ENCODE data around the gene FNDC3B.

Gene FNDC3B

DNA sequence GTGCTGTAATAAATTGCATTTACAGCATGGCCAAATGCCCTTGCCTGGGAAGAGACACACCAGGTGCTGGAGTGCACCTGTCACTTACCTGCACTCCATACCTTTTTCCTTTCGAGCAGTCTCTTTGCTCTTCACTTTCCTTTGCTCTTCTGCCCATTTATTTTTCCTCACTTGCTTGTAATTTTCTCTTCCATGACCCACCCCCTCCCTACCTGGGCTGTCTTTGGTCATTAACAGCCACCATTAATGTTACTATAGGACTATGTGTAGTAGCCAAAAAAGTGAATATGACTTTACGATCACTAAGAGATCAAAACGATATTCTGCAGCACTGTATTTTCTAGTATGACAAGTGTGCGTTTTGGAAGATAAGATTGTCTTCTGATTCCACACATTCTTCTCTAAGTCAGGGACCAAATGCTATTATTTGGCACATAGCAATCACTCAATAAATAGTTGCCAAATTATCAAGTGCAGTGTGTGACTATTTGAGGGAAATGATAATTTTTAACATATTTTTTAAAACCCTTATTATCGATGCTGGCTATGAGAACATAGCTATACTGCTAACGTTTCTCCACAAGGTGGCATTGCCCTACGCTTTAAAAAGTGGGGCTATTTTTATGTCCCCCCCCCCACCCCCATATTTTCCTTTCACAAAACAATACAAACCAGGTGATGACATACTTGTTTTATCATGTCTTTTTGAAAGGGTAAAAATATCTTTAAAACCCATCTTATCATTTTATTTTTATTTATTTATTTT is 294.5 kb downstream of the FNDC3B start:
- Histone ChIP-seq H3K4me1 (no peaks in the 10 kb centered on the region; the same call in 1 of the 2 replicates), H3K36me3 (peaks cover 16% of the 10 kb centered on the region; the same call in 1 of the 2 replicates), H3K9me3 (no peaks in the 10 kb centered on the region), H3K27me3 (no peaks in the 10 kb centered on the region), H3K4me3 (ENCODE audit: low read depth, low read length) (no peak overlapping the region)
- DNase-seq, result no peak
- TF ChIP-seq, protein P1, sequence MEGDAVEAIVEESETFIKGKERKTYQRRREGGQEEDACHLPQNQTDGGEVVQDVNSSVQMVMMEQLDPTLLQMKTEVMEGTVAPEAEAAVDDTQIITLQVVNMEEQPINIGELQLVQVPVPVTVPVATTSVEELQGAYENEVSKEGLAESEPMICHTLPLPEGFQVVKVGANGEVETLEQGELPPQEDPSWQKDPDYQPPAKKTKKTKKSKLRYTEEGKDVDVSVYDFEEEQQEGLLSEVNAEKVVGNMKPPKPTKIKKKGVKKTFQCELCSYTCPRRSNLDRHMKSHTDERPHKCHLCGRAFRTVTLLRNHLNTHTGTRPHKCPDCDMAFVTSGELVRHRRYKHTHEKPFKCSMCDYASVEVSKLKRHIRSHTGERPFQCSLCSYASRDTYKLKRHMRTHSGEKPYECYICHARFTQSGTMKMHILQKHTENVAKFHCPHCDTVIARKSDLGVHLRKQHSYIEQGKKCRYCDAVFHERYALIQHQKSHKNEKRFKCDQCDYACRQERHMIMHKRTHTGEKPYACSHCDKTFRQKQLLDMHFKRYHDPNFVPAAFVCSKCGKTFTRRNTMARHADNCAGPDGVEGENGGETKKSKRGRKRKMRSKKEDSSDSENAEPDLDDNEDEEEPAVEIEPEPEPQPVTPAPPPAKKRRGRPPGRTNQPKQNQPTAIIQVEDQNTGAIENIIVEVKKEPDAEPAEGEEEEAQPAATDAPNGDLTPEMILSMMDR (IDR thresholded peaks at IDR 0.05; ENCODE audit: low read depth, low read length), result peak; percentile 27; the same call in 1 of the 2 replicates

GRCh38 chr3:172334671-172335207 is 295.4 kb downstream of the FNDC3B start:
- no peak for DNase-seq
- Histone ChIP-seq H3K4me3 (ENCODE audit: low read depth, low read length) (no peak overlapping the region), H3K27me3 (no peaks in the 10 kb centered on the region), H3K4me1 (no peaks in the 10 kb centered on the region; the same call in 1 of the 2 replicates), H3K36me3 (peaks cover 12% of the 10 kb centered on the region; the same call in 1 of the 2 replicates), H3K9me3 (no peaks in the 10 kb centered on the region)
- TF ChIP-seq, protein P1 (IDR thresholded peaks at IDR 0.05; ENCODE audit: low read depth, low read length), result no peak

- H3K36me3 ChIP-seq, result peaks cover 7% of the 10 kb centered on the region
- TF ChIP-seq, protein P1 (IDR thresholded peaks at IDR 0.05; ENCODE audit: low read depth, low read length), result no peak
These were observed 300.5 kb downstream of the FNDC3B start for GRCh38 chr3:172339892-172340291.

GRCh38 chr3:172340583-172340982 is 301.2 kb downstream of the FNDC3B start:
- H3K4me3 ChIP-seq (ENCODE audit: low read depth, low read length), result no peak overlapping the region
- TF ChIP-seq, protein P1 (IDR thresholded peaks at IDR 0.05; ENCODE audit: low read depth, low read length), result no peak
- H3K27me3 ChIP-seq, result no peaks in the 10 kb centered on the region
- H3K4me1 ChIP-seq, result no peaks in the 10 kb centered on the region
- peaks cover 7% of the 10 kb centered on the region for H3K36me3 ChIP-seq
- no peaks in the 10 kb centered on the region for H3K9me3 ChIP-seq
- DNase-seq, result no peak

More at GRCh38 chr3:172339892-172340291, 300.5 kb downstream of the FNDC3B start:
- no peak overlapping the region for H3K4me3 ChIP-seq (ENCODE audit: low read depth, low read length)
- H3K27me3 ChIP-seq, result no peaks in the 10 kb centered on the region
- DNase-seq, result no peak
- H3K4me1 ChIP-seq, result no peaks in the 10 kb centered on the region
- no peaks in the 10 kb centered on the region for H3K9me3 ChIP-seq

DNA sequence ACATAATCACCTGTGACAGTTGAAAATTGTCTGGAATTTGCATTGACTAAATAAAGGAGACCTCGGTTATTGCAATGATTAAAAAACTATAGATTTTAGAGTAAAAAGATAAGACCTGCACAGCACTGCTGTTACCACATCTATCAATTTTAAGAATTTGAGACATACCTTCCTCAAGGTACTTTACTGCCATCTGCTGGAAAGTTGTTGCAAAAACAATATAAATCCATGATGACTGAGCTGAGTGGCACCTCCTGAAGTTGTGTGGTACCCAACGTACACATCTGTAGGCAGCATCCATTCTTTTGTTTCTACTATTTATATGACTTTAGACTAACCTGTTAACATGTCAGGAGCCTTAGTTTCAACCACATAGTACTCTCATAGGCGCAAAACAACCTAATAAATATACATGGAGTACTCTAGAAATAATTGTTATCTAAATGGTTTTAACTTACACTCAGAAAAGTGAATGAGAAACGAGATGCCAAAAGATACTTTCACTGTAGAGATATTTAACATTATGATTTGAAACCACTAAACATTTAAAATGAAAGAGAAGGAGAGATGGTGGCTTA is 302.2 kb downstream of the FNDC3B start:
- H3K27me3 ChIP-seq, result no peaks in the 10 kb centered on the region
- peaks cover 11% of the 10 kb centered on the region for H3K36me3 ChIP-seq
- H3K4me1 ChIP-seq, result no peaks in the 10 kb centered on the region
- H3K4me3 ChIP-seq (ENCODE audit: low read depth, low read length), result no peak overlapping the region
- no peaks in the 10 kb centered on the region for H3K9me3 ChIP-seq
- TF ChIP-seq, protein P1 (IDR thresholded peaks at IDR 0.05; ENCODE audit: low read depth, low read length), result peak; percentile 71
- DNase-seq, result no peak

All from BE2C (cell line).